22Rv1 (cell line): ENCODE measurements around the gene RGS6.

Experiments
- CTCF ChIP-seq: fragments of 450-650 bp; IDR thresholded peaks from 2 replicates; pipeline ENCODE4 v1.5.1; 2017; ENCODE audit warnings: mild to moderate bottlenecking
- ZFX ChIP-seq: fragments of 450-650 bp; IDR thresholded peaks from 2 replicates; pipeline ENCODE4 v1.6.1; 2017; ENCODE audit warnings: antibody characterized with exemption, borderline replicate concordance

GRCh38 chr14:72164420-72165228, 232.4 kb downstream of the RGS6 start:
- TF ChIP-seq CTCF: no peak
- no peak for TF ChIP-seq ZFX
